HG02642 (cell line): ENCODE results near the gene AKR1C2.
"Not testable (repeated sequence)": the region's sequence is repeated elsewhere in the genome, so short reads cannot be mapped to it uniquely, and the experiment has no call there.

Source experiments
- ATAC-seq: cut with Tn5 transposase; IDR thresholded peaks from one replicate; pipeline ENCODE4 v1.9.1; 2021; ENCODE audit warnings: mild to moderate bottlenecking; ENCODE audit not compliant: unreplicated experiment, poor library complexity

AKR1C2 gene

GRCh38 chr10:5030989-5031388 is 27.3 kb upstream of the AKR1C2 start:
- no peak for ATAC-seq

- not testable (repeated sequence) for ATAC-seq
Measured at GRCh38 chr10:5025461-5025881, 21.8 kb upstream of the AKR1C2 start.

GRCh38 chr10:5023177-5023805 is 19.6 kb upstream of the AKR1C2 start:
- ATAC-seq = no peak

GRCh38 chr10:5021624-5022290 is 18.1 kb upstream of the AKR1C2 start:
- ATAC-seq = not testable (repeated sequence)

GRCh38 chr10:5019770-5020612 is 16.3 kb upstream of the AKR1C2 start:
- ATAC-seq = not testable (repeated sequence)

GRCh38 chr10:5018671-5019277 is 15.1 kb upstream of the AKR1C2 start:
- not testable (repeated sequence) for ATAC-seq

GRCh38 chr10:5018134-5018533 is 14.5 kb upstream of the AKR1C2 start:
- no peak for ATAC-seq

GRCh38 chr10:5014936-5015335 is 11.3 kb upstream of the AKR1C2 start:
- no peak for ATAC-seq

- not testable (repeated sequence) for ATAC-seq
Measured at GRCh38 chr10:5014200-5014910, 10.7 kb upstream of the AKR1C2 start.

GRCh38 chr10:5013385-5013784 is 9.7 kb upstream of the AKR1C2 start:
- ATAC-seq = no peak

GRCh38 chr10:5012595-5012994 is 8.9 kb upstream of the AKR1C2 start:
- no peak for ATAC-seq

GRCh38 chr10:5011392-5011791 is 7.7 kb upstream of the AKR1C2 start:
- not testable (repeated sequence) for ATAC-seq

GRCh38 chr10:5010043-5010442 is 6.4 kb upstream of the AKR1C2 start:
- not testable (repeated sequence) for ATAC-seq

GRCh38 chr10:5008857-5009548 is 5.3 kb upstream of the AKR1C2 start:
- not testable (repeated sequence) for ATAC-seq

GRCh38 chr10:5004501-5004900 is 844 bp upstream of the AKR1C2 start:
- ATAC-seq = not testable (repeated sequence)

GRCh38 chr10:5004030-5004385 is 351 bp upstream of the AKR1C2 start:
- ATAC-seq = not testable (repeated sequence)

- no peak for ATAC-seq
Measured at GRCh38 chr10:5002013-5002727, 1.5 kb downstream of the AKR1C2 start.

- no peak for ATAC-seq
Measured at GRCh38 chr10:4998671-4999070, 5.0 kb downstream of the AKR1C2 start.

GRCh38 chr10:4994260-4994659 is 9.4 kb downstream of the AKR1C2 start:
- ATAC-seq = not testable (repeated sequence)
